Ishikawa (cell line): Measurements from ENCODE around the gene GRIN2A.

Experiments
- CEBPB ChIP-seq: IDR thresholded peaks from 2 replicates; pipeline ENCODE4 v1.6.1; 2012
- CREB1 ChIP-seq: IDR thresholded peaks from 2 replicates; pipeline ENCODE4 v1.6.1; 2012; ENCODE audit warnings: low read depth
- EP300 ChIP-seq: IDR thresholded peaks from 2 replicates; pipeline ENCODE4 v1.6.1; 2012; ENCODE audit warnings: borderline replicate concordance
- FOXM1 ChIP-seq: IDR thresholded peaks from 2 replicates; pipeline ENCODE4 v1.6.1; 2012; ENCODE audit warnings: low read depth, borderline replicate concordance
- TAF1 ChIP-seq: IDR thresholded peaks from 2 replicates; pipeline ENCODE4 v1.6.1; 2012; ENCODE audit warnings: low read depth, mild to moderate bottlenecking
- TCF12 ChIP-seq: IDR thresholded peaks from 2 replicates; pipeline ENCODE4 v1.6.1; 2012; ENCODE audit warnings: low read depth
- YY1 ChIP-seq: IDR thresholded peaks from 2 replicates; pipeline ENCODE4 v1.6.1; 2012; ENCODE audit warnings: low read depth
- TF ChIP-seq, protein P1 (sequence below): IDR thresholded peaks from 2 replicates; pipeline ENCODE4 v1.6.1; 2012; ENCODE audit warnings: low read depth, mild to moderate bottlenecking

DNA sequence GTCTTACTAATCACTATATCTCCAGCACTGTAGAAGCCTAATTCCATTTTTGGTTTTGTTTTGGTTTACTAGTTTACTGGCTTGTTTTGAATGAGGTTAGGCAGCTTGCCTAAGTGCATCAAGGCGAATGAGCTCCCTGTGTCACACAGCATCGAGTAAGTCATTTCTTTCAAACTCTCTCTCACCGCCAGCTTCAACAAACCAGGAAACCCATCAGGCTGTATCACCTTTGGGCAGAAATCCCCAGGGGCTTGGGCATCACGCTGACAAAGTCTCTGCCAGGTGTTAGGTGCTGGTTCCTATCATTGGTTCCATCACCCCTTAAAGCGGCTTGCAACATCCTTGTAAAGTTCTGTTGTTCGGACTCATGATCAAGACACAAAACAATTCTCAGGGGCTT is 226.6 kb downstream of the GRIN2A start:
- TF ChIP-seq FOXM1, result no peak
- no peak for TF ChIP-seq EP300
- TF ChIP-seq TAF1, result no peak
- TF ChIP-seq YY1, result no peak
- TF ChIP-seq, protein P1, sequence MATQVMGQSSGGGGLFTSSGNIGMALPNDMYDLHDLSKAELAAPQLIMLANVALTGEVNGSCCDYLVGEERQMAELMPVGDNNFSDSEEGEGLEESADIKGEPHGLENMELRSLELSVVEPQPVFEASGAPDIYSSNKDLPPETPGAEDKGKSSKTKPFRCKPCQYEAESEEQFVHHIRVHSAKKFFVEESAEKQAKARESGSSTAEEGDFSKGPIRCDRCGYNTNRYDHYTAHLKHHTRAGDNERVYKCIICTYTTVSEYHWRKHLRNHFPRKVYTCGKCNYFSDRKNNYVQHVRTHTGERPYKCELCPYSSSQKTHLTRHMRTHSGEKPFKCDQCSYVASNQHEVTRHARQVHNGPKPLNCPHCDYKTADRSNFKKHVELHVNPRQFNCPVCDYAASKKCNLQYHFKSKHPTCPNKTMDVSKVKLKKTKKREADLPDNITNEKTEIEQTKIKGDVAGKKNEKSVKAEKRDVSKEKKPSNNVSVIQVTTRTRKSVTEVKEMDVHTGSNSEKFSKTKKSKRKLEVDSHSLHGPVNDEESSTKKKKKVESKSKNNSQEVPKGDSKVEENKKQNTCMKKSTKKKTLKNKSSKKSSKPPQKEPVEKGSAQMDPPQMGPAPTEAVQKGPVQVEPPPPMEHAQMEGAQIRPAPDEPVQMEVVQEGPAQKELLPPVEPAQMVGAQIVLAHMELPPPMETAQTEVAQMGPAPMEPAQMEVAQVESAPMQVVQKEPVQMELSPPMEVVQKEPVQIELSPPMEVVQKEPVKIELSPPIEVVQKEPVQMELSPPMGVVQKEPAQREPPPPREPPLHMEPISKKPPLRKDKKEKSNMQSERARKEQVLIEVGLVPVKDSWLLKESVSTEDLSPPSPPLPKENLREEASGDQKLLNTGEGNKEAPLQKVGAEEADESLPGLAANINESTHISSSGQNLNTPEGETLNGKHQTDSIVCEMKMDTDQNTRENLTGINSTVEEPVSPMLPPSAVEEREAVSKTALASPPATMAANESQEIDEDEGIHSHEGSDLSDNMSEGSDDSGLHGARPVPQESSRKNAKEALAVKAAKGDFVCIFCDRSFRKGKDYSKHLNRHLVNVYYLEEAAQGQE, result no peak
- TF ChIP-seq CREB1, result no peak
- no peak for TF ChIP-seq TCF12
- no peak for TF ChIP-seq CEBPB
